H9 (cell line): Measurements from ENCODE around the gene C20orf144. TPM values are rescaled to one million over a fixed set of nuclear protein-coding genes. Genes with fewer than 3 reads are reported as not detected.

ENCODE experiments used
- DNase-seq: peaks from one replicate; pipeline ENCODE4 v3.0.0-alpha.2; 2017
- H2AFZ ChIP-seq: one replicate; pipeline ENCODE4 v1.6.1; 2013; ENCODE audit warnings: mild to moderate bottlenecking, low read length, control low read depth, moderate library complexity
- H2AK5ac ChIP-seq: 2 replicates; pipeline ENCODE4 v1.6.1; 2013; ENCODE audit warnings: low read length, control low read depth, mixed read lengths; ENCODE audit not compliant: insufficient read length
- H2BK120ac ChIP-seq: one replicate; pipeline ENCODE4 v1.6.1; 2013; ENCODE audit warnings: low read depth, mild to moderate bottlenecking, low read length, control low read depth, inconsistent platforms; ENCODE audit not compliant: poor library complexity, severe bottlenecking
- H2BK12ac ChIP-seq: 2 replicates; pipeline ENCODE4 v1.6.1; 2013; ENCODE audit warnings: low read length, control low read depth, mixed read lengths, low read depth; ENCODE audit not compliant: insufficient read length
- H2BK15ac ChIP-seq: 2 replicates; pipeline ENCODE4 v1.6.1; 2013; ENCODE audit warnings: low read depth, low read length, control low read depth
- H2BK20ac ChIP-seq: one replicate; pipeline ENCODE4 v1.6.1; 2013; ENCODE audit warnings: low read depth, mild to moderate bottlenecking, low read length, control low read depth, inconsistent platforms; ENCODE audit not compliant: poor library complexity, severe bottlenecking
- H2BK5ac ChIP-seq: 2 replicates; pipeline ENCODE4 v1.6.1; 2013; ENCODE audit warnings: low read length, control low read depth, mixed read lengths; ENCODE audit not compliant: insufficient read length
- H3K14ac ChIP-seq: 2 replicates; pipeline ENCODE4 v1.6.1; 2013; ENCODE audit warnings: low read length, control low read depth; ENCODE audit not compliant: insufficient read depth
- H3K18ac ChIP-seq: 2 replicates; pipeline ENCODE4 v1.6.1; 2013; ENCODE audit warnings: low read depth, mild to moderate bottlenecking, mixed read lengths, low read length, control low read depth; ENCODE audit not compliant: insufficient read length
- H3K23ac ChIP-seq: 2 replicates; pipeline ENCODE4 v1.6.1; 2013; ENCODE audit warnings: low read length, control low read depth, mixed read lengths, low read depth; ENCODE audit not compliant: insufficient read length
- H3K23me2 ChIP-seq: 2 replicates; pipeline ENCODE4 v1.6.1; 2013; ENCODE audit warnings: low read depth, mild to moderate bottlenecking, mixed read lengths, low read length, control low read depth; ENCODE audit not compliant: insufficient read length, poor library complexity, severe bottlenecking
- H3K27ac ChIP-seq: 2 replicates; pipeline ENCODE4 v1.5.1; 2013; ENCODE audit warnings: low read length, control low read depth, mixed read lengths, low read depth; ENCODE audit not compliant: insufficient read length
- H3K27me3 ChIP-seq: 2 replicates; pipeline ENCODE4 v1.6.1; 2013; ENCODE audit warnings: low read length, control low read depth, inconsistent platforms; ENCODE audit not compliant: insufficient read depth
- H3K4ac ChIP-seq: 2 replicates; pipeline ENCODE4 v1.6.1; 2013; ENCODE audit warnings: low read depth, mild to moderate bottlenecking, control low read depth, inconsistent platforms, low read length, moderate library complexity
- H3K4me1 ChIP-seq: 2 replicates; pipeline ENCODE4 v1.6.1; 2013; ENCODE audit warnings: low read length, control low read depth, inconsistent platforms; ENCODE audit not compliant: insufficient read depth
- H3K4me2 ChIP-seq: 2 replicates; pipeline ENCODE4 v1.6.1; 2013; ENCODE audit warnings: low read length, control low read depth, mixed read lengths; ENCODE audit not compliant: insufficient read length, insufficient read depth
- H3K56ac ChIP-seq: 2 replicates; pipeline ENCODE4 v1.6.1; 2013; ENCODE audit warnings: low read depth, mild to moderate bottlenecking, mixed read lengths, low read length, control low read depth; ENCODE audit not compliant: insufficient read length
- H3K79me1 ChIP-seq: 2 replicates; pipeline ENCODE4 v1.6.1; 2013; ENCODE audit warnings: low read depth, mild to moderate bottlenecking, moderate library complexity, low read length, control low read depth, inconsistent platforms; ENCODE audit not compliant: insufficient read depth, poor library complexity, severe bottlenecking
- H3K79me2 ChIP-seq: 2 replicates; pipeline ENCODE4 v1.6.1; 2013; ENCODE audit warnings: low read length, control low read depth, inconsistent platforms; ENCODE audit not compliant: insufficient read depth
- H3K9ac ChIP-seq: 2 replicates; pipeline ENCODE4 v1.6.1; 2013; ENCODE audit warnings: low read length, control low read depth, mixed read lengths; ENCODE audit not compliant: insufficient read length; ENCODE audit errors: extremely low read depth
- H3K9me3 ChIP-seq: one replicate; pipeline ENCODE4 v1.6.1; 2013; ENCODE audit warnings: low read depth, low read length, inconsistent platforms; ENCODE audit not compliant: control insufficient read depth
- H3T11ph ChIP-seq: one replicate; pipeline ENCODE4 v1.6.1; 2013; ENCODE audit warnings: mild to moderate bottlenecking, low read length, control low read depth, inconsistent platforms
- H4K20me1 ChIP-seq: one replicate; pipeline ENCODE4 v1.6.1; 2013; ENCODE audit not compliant: control insufficient read depth, insufficient read length, insufficient read depth
- H4K5ac ChIP-seq: 2 replicates; pipeline ENCODE4 v1.6.1; 2013; ENCODE audit warnings: low read depth, mild to moderate bottlenecking, mixed read lengths, low read length, control low read depth; ENCODE audit not compliant: insufficient read length
- H4K8ac ChIP-seq: replicated peaks from 2 replicates; pipeline ENCODE4 v1.6.1; 2013; ENCODE audit warnings: low read length, control low read depth, mixed read lengths, low read depth; ENCODE audit not compliant: insufficient read length
- H4K91ac ChIP-seq: 2 replicates; pipeline ENCODE4 v1.6.1; 2013; ENCODE audit warnings: low read depth, mild to moderate bottlenecking, moderate library complexity, mixed read lengths, low read length, control low read depth; ENCODE audit not compliant: insufficient read length
- H3K27ac Mint-ChIP-seq, 3 experiments: 2 replicates in 2 of 3; 3 replicates in 1 of 3; pipeline ENCODE4 v1.8.0; 2020 to 2021; ENCODE audit warnings: mixed read lengths in 3 of 3, mild to moderate bottlenecking in 1 of 3, moderate library complexity in 1 of 3
- H3K27me3 Mint-ChIP-seq: 2 replicates; pipeline ENCODE4 v1.8.0; 2021; ENCODE audit warnings: low read depth, mild to moderate bottlenecking, moderate library complexity, mixed read lengths
- H3K36me3 Mint-ChIP-seq, 3 experiments: 2 replicates in 2 of 3; 3 replicates in 1 of 3; pipeline ENCODE4 v1.8.0; 2020 to 2021; ENCODE audit warnings: low read depth in 3 of 3, mixed read lengths in 3 of 3; ENCODE audit not compliant: insufficient read depth in 1 of 3
- H3K4me1 Mint-ChIP-seq, 2 experiments: 2 replicates each; pipeline ENCODE4 v1.8.0; 2020; ENCODE audit warnings: mixed read lengths in 2 of 2
- H3K4me3 Mint-ChIP-seq, 2 experiments: 2 replicates in 1 of 2; 3 replicates in 1 of 2; pipeline ENCODE4 v1.8.0; 2020 to 2021; ENCODE audit warnings: mild to moderate bottlenecking in 2 of 2, mixed read lengths in 2 of 2, moderate library complexity in 1 of 2
- H3K9me3 Mint-ChIP-seq, 2 experiments: 2 replicates in 1 of 2; 3 replicates in 1 of 2; pipeline ENCODE4 v1.8.0; 2020; ENCODE audit warnings: mild to moderate bottlenecking in 2 of 2, mixed read lengths in 2 of 2, moderate library complexity in 1 of 2
- WGBS: extraction: QIAGEN DNeasy Blood & Tissue Kit; methylation state at CpG from one replicate; pipeline ENCODE4 v1.1.7; 2013; ENCODE audit warnings: missing lambda C conversion rate, low lambda C conversion rate, mixed read lengths; ENCODE audit not compliant: insufficient read length; ENCODE audit errors: extremely low coverage; 5-methylcytosine and 5-hydroxymethylcytosine counted together
- total RNA-seq: library from RNA; stranded (reverse); gene quantifications from 2 replicates; pipeline ENCODE4 v1.2.1, GENCODE V29; 2021
- TF ChIP-seq, protein P1 (sequence below): fragments of 200-600 bp; sonication (generic); conservative IDR thresholded peaks from 3 replicates; pipeline ENCODE4 v1.8.0; 2021; ENCODE audit warnings: antibody characterized with exemption, mild to moderate bottlenecking

Gene C20orf144
- total RNA-seq, 1 experiment from 2014 or later = 0.26 TPM

DNA sequence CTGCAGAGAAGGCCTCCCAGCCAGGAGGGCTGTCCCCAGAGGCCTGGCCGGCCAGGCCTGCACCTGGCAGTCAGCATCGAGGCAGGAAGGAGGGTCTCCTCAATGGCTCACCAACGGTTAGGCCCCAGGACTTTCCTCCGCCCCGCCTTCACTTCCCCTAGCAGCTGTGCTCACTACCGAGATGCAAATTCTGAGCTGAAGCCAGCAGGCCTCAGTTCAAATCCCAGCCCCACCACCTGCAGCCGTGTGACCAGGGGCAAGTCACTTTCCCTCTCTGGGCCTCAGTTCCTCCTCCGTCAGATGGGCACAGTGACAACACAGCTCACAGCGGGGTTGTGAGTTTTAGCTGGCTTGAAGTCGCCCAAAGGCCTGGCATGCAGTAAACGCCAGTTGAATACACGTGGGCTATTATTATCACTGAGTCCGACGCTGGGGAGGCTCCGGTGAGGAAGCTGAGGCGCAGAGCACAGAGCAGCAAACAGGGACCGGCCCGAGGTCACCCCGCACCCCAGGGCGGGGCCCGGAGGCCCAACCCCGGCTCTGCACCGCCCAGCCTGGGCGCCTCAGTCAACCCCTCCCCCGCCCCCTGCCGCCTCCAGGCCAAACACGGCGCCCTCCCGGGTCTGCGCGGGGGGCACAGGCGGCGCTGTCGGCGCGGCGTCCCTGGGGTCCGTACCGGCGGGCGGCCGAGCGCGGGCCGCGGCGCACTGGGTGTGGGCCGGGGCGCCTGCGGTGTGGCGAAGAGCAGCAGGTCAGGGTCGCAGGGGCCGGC is 23.4 kb downstream of the C20orf144 start:
- peaks cover 40% of the 10 kb centered on the region for H3K27me3 Mint-ChIP-seq
- peaks cover 7% of the 10 kb centered on the region; the same call in 1 of the 2 replicates for H3K79me2 ChIP-seq
- peak overlapping the region; percentile 76 to 95 (median 94); a peak in 4 of 7 replicates for H3K27ac Mint-ChIP-seq
- no peaks in the 10 kb centered on the region for H3K9me3 Mint-ChIP-seq
- H3K23ac ChIP-seq = no peak overlapping the region
- H2BK120ac ChIP-seq = no peak overlapping the region
- H2BK5ac ChIP-seq = no peak overlapping the region
- peak overlapping the region; percentile 51 for H3K14ac ChIP-seq
- H3K79me1 ChIP-seq = no peaks in the 10 kb centered on the region
- peak overlapping the region; percentile 53 for H3K9ac ChIP-seq
- TF ChIP-seq, protein P1, sequence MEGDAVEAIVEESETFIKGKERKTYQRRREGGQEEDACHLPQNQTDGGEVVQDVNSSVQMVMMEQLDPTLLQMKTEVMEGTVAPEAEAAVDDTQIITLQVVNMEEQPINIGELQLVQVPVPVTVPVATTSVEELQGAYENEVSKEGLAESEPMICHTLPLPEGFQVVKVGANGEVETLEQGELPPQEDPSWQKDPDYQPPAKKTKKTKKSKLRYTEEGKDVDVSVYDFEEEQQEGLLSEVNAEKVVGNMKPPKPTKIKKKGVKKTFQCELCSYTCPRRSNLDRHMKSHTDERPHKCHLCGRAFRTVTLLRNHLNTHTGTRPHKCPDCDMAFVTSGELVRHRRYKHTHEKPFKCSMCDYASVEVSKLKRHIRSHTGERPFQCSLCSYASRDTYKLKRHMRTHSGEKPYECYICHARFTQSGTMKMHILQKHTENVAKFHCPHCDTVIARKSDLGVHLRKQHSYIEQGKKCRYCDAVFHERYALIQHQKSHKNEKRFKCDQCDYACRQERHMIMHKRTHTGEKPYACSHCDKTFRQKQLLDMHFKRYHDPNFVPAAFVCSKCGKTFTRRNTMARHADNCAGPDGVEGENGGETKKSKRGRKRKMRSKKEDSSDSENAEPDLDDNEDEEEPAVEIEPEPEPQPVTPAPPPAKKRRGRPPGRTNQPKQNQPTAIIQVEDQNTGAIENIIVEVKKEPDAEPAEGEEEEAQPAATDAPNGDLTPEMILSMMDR = 0 out of 3 replicates have a peak, but pooled peaks have one; percentile 8
- no peak overlapping the region for H3K4ac ChIP-seq
- H2BK15ac ChIP-seq = no peak overlapping the region
- whole genome bisulfite sequencing = no CpG with 5 or more reads among the region's 53 CpGs
- H3K4me3 Mint-ChIP-seq = peak overlapping the region; percentile 86 to 92
- H3T11ph ChIP-seq = no peak overlapping the region
- peak overlapping the region; percentile 67 for H3K4me2 ChIP-seq
- no peaks in the 10 kb centered on the region for H4K20me1 ChIP-seq
- peak; percentile 82 for DNase-seq
- H2BK12ac ChIP-seq = no peak overlapping the region
- H3K4me1 ChIP-seq = no peaks in the 10 kb centered on the region
- peak overlapping the region; percentile 5 for H3K18ac ChIP-seq
- H3K9me3 ChIP-seq = no peaks in the 10 kb centered on the region
- peaks cover 31 to 35% of the 10 kb centered on the region in 2 experiments for H3K4me1 Mint-ChIP-seq
- no peak overlapping the region for H3K27ac ChIP-seq
- no peak overlapping the region for H2BK20ac ChIP-seq
- no peak overlapping the region for H4K8ac ChIP-seq
- no peak overlapping the region for H2AFZ ChIP-seq
- peaks cover 10% of the 10 kb centered on the region for H3K23me2 ChIP-seq
- peaks cover 1 to 21% (median 6%) of the 10 kb centered on the region in 3 experiments; a peak in 5 of 7 replicates for H3K36me3 Mint-ChIP-seq
- no peak overlapping the region for H4K91ac ChIP-seq
- H4K5ac ChIP-seq = no peak overlapping the region
- no peak overlapping the region for H2AK5ac ChIP-seq
- no peaks in the 10 kb centered on the region for H3K27me3 ChIP-seq
- no peak overlapping the region for H3K56ac ChIP-seq
